GM18867 (cell line): ENCODE data around the gene SDF2L1.
"Not testable (repeated sequence)": the region's sequence is repeated elsewhere in the genome, so short reads cannot be mapped to it uniquely, and the experiment has no call there.

Experiments used
- ATAC-seq: cut with Tn5 transposase; IDR thresholded peaks from one replicate; pipeline ENCODE4 v1.9.1; 2021; ENCODE audit warnings: mild to moderate bottlenecking, moderate library complexity; ENCODE audit not compliant: unreplicated experiment

Gene SDF2L1

DNA sequence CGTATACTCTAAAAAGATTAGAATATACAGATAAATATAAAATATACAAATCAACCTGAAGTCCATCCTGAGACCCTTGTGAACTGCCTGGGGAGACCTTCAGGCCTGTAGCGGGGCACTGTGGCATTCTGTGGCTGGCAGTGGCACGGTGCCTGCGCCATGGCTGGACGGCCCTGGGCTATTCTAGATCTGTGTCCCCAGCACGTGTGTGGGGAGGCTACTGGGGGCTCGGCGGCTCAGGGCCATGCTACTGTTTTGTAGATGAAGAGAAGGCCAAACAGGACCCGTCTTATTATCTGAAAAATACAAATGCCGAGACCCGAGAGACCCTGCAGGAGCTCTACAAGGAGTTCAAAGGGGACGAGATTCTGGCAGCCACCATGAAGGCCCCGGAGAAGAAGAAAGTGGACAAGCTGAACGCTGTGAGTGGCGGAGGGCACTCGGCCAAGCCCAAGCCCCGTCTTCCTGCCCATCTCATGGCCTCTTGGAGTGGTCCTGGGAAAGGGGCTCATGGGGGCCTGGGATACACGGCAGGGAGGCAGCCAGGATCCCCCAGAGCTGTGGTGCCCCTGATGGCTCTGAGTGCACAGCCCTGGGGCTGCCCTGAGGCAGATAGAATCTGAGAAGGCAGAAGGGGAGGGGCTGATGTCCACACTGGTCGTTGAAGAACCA, 42.5 kb downstream of the SDF2L1 start:
- ATAC-seq, result no peak

DNA sequence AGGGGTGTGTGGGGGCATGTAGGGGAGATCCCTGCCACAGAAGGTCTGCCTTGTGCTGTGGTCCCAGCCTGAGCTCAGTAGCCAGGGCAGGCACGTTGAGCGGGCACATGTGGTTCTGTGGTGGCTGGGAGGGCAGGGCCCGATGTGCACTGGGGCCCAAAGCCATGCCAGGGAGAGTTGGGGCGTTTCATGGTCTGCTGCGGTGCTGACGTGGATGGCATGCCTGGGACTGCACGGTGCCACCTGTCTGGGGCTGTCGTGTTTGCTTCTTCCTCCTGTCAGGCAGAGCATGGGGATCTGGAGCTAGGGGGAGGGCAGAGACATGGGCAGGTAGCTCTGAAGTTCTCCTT, 43.0 kb downstream of the SDF2L1 start:
- ATAC-seq, result no peak

DNA sequence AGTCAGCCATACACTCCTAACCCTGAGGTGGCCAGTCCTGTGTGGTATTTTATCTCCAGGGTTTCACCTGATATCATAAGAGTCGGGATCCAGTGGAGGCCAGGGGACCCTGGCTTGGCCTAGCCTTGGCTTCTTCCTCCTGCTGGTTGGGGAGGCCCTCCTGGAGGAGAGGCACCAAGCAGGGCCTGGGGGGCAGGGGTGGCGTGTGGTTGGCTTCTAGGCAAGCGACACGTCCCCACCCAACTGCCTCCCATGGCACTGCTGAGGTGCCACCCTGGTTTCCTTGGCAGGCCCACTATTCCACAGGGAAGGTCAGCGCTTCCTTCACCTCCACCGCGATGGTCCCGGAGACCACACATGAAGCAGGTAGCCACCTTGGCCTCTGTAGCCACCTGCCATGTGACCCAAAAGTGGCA, 44.1 kb downstream of the SDF2L1 start:
- no peak for ATAC-seq

DNA sequence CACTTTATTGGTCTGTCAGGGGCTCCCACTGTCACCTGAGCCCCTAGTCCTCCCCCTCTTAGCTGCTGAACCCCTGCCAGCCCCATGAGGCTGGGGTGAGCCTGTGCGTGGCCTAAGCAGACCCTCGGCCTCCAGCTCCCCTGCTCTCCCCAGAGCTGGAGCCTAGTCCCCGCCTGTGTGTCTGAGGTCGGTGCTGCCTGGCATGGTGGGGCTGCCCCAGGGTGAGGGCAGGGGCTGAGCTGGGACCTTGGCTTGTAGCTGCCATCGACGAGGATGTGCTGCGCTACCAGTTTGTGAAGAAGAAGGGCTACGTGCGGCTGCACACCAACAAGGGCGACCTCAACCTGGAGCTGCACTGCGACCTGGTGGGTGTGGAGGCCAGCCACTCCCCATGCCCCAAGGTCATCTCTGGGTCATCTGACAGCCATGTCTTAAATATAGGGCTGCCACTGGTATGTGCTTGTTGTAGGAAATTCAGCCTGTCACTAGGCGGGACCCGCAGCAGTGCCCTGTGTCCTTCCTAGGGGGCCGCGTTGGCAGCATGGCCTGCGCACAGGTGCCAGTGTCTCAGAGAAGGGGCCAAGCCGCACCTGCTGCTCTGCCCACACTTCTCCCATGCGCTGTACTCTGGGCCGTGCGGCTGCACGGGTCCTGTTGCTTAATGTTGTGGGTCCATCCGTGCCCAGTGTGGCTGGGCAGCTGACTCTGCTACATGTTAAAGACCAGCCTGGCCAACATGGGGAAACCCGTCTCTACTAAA, 44.7 kb downstream of the SDF2L1 start:
- no peak for ATAC-seq

DNA sequence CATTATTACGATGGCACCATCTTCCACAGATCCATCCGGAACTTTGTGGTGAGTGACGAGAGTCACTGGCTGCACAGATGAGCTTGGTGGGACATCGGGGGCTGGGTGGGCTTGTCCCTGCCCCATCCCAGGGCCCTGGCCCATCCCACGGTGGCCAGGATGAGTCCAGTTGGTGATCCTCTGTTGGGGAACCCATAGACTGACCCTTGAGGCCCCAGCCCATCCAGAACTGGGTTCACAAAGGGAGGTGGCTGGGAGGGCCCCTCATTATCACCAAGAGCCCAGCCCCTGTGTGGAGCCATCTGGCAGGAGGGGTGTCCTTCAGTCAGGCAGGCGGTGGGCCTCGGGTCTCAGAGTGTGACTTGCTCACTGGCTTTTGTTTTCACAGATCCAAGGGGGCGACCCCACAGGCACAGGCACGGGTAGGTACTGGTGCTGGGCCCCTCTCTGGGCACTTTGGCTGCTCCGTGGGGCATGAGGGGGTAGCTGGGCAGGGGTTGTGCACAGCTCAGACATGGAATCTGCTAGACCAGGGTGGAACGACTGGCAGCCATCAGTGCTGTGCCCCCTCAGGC, 45.7 kb downstream of the SDF2L1 start:
- ATAC-seq, result no peak

DNA sequence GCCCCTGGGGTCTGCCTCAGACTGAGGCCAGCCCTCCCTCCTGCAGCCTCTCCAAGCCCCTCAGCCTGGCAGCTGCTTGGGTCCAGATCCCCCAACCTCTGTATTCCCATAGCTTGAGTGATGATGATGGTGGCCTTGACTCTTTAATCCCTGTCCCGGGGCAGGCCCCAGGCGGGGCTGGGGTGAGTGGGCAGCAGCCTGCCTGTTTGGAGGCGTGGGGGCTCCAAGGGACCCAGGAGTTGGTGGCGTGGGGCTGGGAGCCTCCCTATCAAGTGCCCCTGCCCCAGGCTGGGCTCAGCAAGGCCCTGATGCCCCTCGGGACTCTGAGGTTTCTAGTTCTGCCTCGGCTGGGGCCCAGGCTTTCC, 46.2 kb downstream of the SDF2L1 start:
- no peak for ATAC-seq

DNA sequence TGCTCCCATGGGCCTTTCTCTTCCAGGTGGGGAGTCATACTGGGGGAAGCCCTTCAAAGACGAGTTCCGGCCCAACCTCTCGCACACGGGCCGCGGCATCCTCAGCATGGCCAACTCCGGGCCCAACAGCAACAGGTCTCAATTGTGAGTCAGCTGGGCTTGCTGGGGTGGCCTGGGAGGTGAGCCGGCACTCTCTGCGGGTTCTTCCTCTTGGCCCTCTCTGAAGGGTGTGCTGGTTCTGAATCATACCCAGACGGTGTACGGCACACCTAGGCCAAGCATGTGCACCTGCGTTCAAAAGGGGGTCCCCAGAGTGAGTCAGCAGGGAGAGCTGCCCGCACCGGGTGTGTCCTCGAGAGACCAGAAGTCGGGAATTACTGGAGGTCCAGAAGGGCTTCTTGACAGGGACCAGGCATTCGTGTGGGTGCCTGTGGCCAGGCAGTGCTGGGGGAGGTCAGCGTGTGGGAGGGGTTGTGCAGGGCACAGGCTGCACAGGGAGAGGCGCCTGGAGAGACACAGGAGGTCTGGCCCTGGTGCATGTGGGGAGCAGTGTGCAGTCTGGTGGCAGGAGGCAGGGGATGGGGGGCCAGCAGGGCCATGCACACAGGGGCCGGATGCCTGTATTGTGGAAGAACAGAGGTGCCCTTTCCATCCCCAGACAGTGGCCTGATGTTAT, 46.7 kb downstream of the SDF2L1 start:
- ATAC-seq, result no peak

DNA sequence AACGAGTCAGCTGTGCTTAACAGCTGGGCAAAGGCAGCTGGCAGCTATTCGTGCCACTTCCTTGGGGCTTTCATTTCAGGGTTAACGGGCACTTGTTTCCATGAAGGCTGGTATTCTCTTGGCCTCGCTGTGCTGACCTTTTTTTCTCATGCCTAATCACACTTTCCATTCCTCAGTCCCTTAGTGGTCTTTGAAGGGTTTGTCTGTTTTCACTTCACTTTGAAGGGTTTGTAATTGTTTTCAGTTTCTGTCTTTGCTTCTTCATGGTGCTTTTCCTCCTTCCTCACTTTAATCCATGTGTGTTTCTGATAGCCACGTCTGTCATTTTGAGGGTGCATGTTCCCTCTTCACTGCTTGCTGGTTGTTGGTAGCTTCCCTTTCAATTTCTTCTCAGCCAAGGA, 48.3 kb downstream of the SDF2L1 start:
- no peak for ATAC-seq

DNA sequence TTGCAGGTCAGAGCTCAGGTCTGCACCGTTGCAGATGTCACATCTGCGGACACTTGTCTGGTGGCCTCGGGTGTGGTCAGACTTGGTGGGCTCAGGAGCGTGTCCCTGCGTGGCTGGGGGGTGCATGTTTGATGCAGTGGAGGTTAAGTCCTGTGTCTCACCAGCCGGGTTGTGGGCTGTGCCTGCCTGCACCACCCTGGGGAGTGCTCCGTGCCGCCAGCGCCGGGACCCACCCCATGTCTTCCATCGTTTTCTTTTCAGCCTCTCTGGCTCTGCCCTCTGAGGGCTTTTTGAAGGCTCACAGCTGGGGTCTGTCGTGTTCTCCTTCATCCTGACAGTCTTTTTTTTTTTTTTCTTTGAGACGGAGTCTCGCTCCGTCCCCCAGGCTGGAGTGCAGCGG, 49.7 kb downstream of the SDF2L1 start:
- no peak for ATAC-seq

DNA sequence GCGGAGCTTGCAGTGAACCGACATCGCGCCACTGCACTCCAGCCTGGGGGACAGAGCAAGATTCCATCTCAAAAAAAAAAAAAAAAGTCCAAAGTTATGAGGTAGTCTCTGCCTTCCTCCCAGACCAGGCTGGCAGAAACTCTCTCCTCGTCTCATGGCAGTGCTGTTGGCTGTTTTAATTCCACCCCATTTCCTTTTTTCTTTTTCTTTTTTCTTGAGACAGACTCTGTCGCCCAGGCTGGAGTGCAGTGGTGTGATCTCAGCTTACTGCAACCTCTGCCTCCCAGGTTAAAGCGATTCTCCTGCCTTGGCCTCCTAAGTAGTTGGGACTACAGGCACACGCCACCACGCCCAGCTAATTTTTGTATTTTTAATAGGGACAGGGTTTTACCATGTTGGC, 50.8 kb downstream of the SDF2L1 start:
- not testable (repeated sequence) for ATAC-seq

DNA sequence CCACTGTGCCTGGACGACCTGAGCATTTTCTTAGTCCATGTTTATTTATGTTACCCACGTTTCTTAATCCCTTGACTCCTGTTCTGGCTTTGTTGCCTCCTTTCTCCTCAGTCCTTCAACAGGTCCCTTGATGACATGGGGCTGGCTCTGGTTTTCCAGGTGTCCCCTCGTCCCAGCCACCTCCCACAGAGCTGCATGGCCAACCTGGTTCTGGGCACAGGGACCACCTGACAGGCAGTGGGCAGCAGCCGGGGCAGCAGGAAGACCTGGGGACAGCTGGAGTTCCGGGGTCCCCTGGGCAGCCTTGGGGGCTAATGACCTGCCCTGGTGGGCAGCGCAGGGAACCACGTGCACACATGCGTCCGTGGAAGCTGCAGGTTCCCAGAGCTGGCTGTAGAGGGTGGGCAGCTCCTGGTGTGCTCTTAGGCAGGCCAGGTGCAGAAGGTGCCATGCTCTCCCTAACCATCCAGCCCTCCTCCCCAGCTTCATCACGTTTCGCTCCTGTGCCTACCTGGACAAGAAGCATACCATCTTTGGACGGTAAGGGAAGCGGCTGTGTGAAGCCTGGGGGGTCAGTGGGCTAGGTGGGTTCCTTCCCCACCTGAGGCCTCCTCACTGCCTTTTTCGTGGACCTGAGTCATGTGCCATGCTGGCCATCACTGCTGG, 51.4 kb downstream of the SDF2L1 start:
- ATAC-seq, result no peak
